ENCODE results near the gene BEX4.

BEX4 gene

DNA sequence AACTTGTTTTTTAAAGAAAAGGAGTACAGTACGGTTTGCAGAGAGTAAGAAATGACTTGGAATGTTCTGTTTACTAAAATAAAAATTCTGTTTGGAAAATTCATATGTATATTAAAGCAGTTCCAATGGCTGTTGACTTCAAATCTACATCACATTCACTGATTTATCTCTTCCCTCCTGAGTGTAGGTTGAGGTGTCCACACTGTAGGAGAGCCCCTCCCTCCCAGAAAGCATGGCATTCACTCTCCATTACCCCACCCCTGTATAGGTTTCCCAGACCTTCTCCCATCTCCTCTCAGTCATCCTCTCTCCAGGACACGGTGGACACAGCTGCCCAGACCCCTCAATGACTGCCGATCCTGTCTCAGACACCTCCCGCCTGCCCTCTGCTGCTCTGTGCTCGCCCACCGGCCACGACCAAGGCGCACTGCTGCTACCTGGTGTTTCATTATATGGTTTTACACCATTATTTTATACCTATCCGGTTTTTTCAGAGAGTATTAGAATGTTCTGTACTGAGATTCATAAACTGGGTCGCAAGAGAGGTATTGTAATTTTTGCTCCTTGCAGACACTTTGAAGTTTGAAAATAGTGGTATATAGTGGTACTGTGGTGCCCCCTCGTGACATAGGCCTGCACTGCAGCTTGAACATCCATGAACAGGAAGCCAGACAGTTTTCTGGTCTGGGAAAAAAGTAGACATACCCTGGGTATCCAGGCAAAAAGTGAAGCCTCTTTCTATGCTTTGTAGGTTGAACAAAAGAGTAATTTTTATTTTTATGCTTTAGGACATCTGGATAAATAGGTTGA, 38.8 kb upstream of the BEX4 start:
- H3K4me3 ChIP-seq (ENCODE audit: low read length, poor library complexity, severe bottlenecking) = no peak overlapping the region
- peak overlapping the region; percentile 78 for H2AFZ ChIP-seq (ENCODE audit: low read length)
- H3K9ac ChIP-seq (ENCODE audit: low read depth, low read length, poor library complexity, severe bottlenecking) = no peak overlapping the region
- TF ChIP-seq EZH2phosphoT487 (IDR thresholded peaks at IDR 0.05; ENCODE audit: borderline replicate concordance) = no peak
- peak; percentile 79 for TF ChIP-seq CTCF (conservative IDR thresholded peaks at IDR 0.05; ENCODE audit: low read length)
- H4K20me1 ChIP-seq (ENCODE audit: insufficient read depth, low read length, poor library complexity, severe bottlenecking) = no peaks in the 10 kb centered on the region
- H3K4me2 ChIP-seq (ENCODE audit: low read depth, low read length, poor library complexity, severe bottlenecking) = no peak overlapping the region
- H3K27me3 ChIP-seq (ENCODE audit: insufficient read depth, low read length, poor library complexity, severe bottlenecking) = no peaks in the 10 kb centered on the region
- H3F3A ChIP-seq (ENCODE audit: low read depth) = no peaks in the 10 kb centered on the region
- no peaks in the 10 kb centered on the region for H3K4me1 ChIP-seq (ENCODE audit: insufficient read depth, low read length, poor library complexity, severe bottlenecking)
- H3K9me3 ChIP-seq (ENCODE audit: insufficient read depth, low read depth, low read length) = no peaks in the 10 kb centered on the region
- H3K36me3 ChIP-seq (ENCODE audit: insufficient read depth, low read length) = no peaks in the 10 kb centered on the region
- no peaks in the 10 kb centered on the region for H3K9me2 ChIP-seq (replicated peaks; ENCODE audit: low read depth, low read length)
- H3K79me2 ChIP-seq (ENCODE audit: insufficient read depth, low read length) = no peaks in the 10 kb centered on the region

- no peak overlapping the region for H2AFZ ChIP-seq (ENCODE audit: low read length)
These were observed 37.4 kb upstream of the BEX4 start for GRCh38 chrX:103177556-103177955.

DNA sequence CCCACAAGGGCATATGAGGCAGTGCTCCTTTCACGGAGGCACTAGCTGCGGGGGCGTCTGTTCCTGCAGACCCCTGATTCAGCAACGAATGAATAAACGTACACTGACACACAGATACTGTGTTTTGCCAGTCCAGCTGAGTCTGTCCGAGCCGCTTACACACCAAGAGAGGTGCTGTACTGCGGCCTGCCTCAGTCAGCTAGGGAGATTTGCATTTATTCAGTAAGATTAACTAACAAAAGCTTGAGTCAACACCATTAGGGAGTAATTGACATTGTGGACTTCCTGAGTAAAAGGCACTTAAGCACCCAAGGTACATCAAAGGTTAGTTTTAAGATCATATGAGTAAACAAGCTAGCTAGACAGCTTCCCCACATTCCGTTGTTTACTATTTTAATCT, 31.0 kb upstream of the BEX4 start:
- no peaks in the 10 kb centered on the region for H3F3A ChIP-seq (ENCODE audit: low read depth)
- H3K4me2 ChIP-seq (ENCODE audit: low read depth, low read length, poor library complexity, severe bottlenecking) = no peak overlapping the region
- H2AFZ ChIP-seq (ENCODE audit: low read length) = no peak overlapping the region
- H3K4me3 ChIP-seq (ENCODE audit: low read length, poor library complexity, severe bottlenecking) = no peak overlapping the region
- H3K9ac ChIP-seq (ENCODE audit: low read depth, low read length, poor library complexity, severe bottlenecking) = no peak overlapping the region
- no peaks in the 10 kb centered on the region for H3K4me1 ChIP-seq (ENCODE audit: insufficient read depth, low read length, poor library complexity, severe bottlenecking)
- H3K9me3 ChIP-seq (ENCODE audit: insufficient read depth, low read depth, low read length) = no peaks in the 10 kb centered on the region
- H3K36me3 ChIP-seq (ENCODE audit: insufficient read depth, low read length) = no peaks in the 10 kb centered on the region
- H3K79me2 ChIP-seq (ENCODE audit: insufficient read depth, low read length) = no peaks in the 10 kb centered on the region
- TF ChIP-seq EZH2phosphoT487 (IDR thresholded peaks at IDR 0.05; ENCODE audit: borderline replicate concordance) = no peak
- no peak for TF ChIP-seq CTCF (conservative IDR thresholded peaks at IDR 0.05; ENCODE audit: low read length)
- H4K20me1 ChIP-seq (ENCODE audit: insufficient read depth, low read length, poor library complexity, severe bottlenecking) = no peaks in the 10 kb centered on the region
- H3K27me3 ChIP-seq (ENCODE audit: insufficient read depth, low read length, poor library complexity, severe bottlenecking) = no peaks in the 10 kb centered on the region
- no peaks in the 10 kb centered on the region for H3K9me2 ChIP-seq (replicated peaks; ENCODE audit: low read depth, low read length)

More at GRCh38 chrX:103177556-103177955, 37.4 kb upstream of the BEX4 start:
- no peaks in the 10 kb centered on the region for H3K27me3 ChIP-seq (ENCODE audit: insufficient read depth, low read length, poor library complexity, severe bottlenecking)
- no peaks in the 10 kb centered on the region for H3K79me2 ChIP-seq (ENCODE audit: insufficient read depth, low read length)
- H3K4me3 ChIP-seq (ENCODE audit: low read length, poor library complexity, severe bottlenecking) = no peak overlapping the region
- H3K9me3 ChIP-seq (ENCODE audit: insufficient read depth, low read depth, low read length) = no peaks in the 10 kb centered on the region
- H3F3A ChIP-seq (ENCODE audit: low read depth) = no peaks in the 10 kb centered on the region
- no peaks in the 10 kb centered on the region for H4K20me1 ChIP-seq (ENCODE audit: insufficient read depth, low read length, poor library complexity, severe bottlenecking)
- H3K9me2 ChIP-seq (replicated peaks; ENCODE audit: low read depth, low read length) = no peaks in the 10 kb centered on the region
- H3K4me1 ChIP-seq (ENCODE audit: insufficient read depth, low read length, poor library complexity, severe bottlenecking) = no peaks in the 10 kb centered on the region
- TF ChIP-seq CTCF (conservative IDR thresholded peaks at IDR 0.05; ENCODE audit: low read length) (no peak), EZH2phosphoT487 (IDR thresholded peaks at IDR 0.05; ENCODE audit: borderline replicate concordance) (no peak)
- H3K9ac ChIP-seq (ENCODE audit: low read depth, low read length, poor library complexity, severe bottlenecking) = no peak overlapping the region
- H3K36me3 ChIP-seq (ENCODE audit: insufficient read depth, low read length) = no peaks in the 10 kb centered on the region
- no peak overlapping the region for H3K4me2 ChIP-seq (ENCODE audit: low read depth, low read length, poor library complexity, severe bottlenecking)
